Measurements from ENCODE around the gene CLDN5. TPM values are rescaled to one million over a fixed set of nuclear protein-coding genes. Genes with fewer than 3 reads are reported as not detected.

CLDN5 gene
- total and polyA plus RNA-seq, 2 of the 4 experiments (the other 2 are of a cell fraction) = 0.18 to 0.21 TPM

- Histone ChIP-seq H3K27ac (ENCODE audit: insufficient read depth, low read length) (no peak overlapping the region), H3K79me1 (ENCODE audit: low read depth in 1 of 2, low read length in 2 of 2) (no peaks in the 10 kb centered on the region), H3K56ac (ENCODE audit: extremely low read depth, insufficient read depth, low read length) (no peak overlapping the region), H3K4me3 (ENCODE audit: insufficient read depth, low read depth, low read length) (no peak overlapping the region), H4K5ac (ENCODE audit: low read depth, low read length) (no peak overlapping the region), H3K18ac (ENCODE audit: low read depth, low read length) (no peak overlapping the region), H3K36me3 (ENCODE audit: control insufficient read depth, insufficient read depth, low read length) (no peaks in the 10 kb centered on the region), H2BK15ac (ENCODE audit: low read depth, low read length) (no peak overlapping the region), H2BK5ac (ENCODE audit: low read depth, low read length, poor library complexity, severe bottlenecking) (no peak overlapping the region), H3K9me1 (ENCODE audit: insufficient read depth, low read length) (no peaks in the 10 kb centered on the region), H3K4ac (ENCODE audit: low read depth, low read length) (no peak overlapping the region), H3K4me2 (ENCODE audit: low read depth, low read length) (no peak overlapping the region), H3K9ac (ENCODE audit: low read depth, low read length) (no peak overlapping the region), H3K4me1 (ENCODE audit: control insufficient read depth, insufficient read depth, low read length) (no peaks in the 10 kb centered on the region), H2AFZ (replicated peaks; ENCODE audit: low read length, poor library complexity) (no peak overlapping the region), H3K23ac (ENCODE audit: low read depth, low read length) (no peak overlapping the region), H4K91ac (ENCODE audit: insufficient read depth, low read depth, low read length) (no peak overlapping the region), H2BK20ac (ENCODE audit: low read depth, low read length) (no peak overlapping the region), H2BK120ac (ENCODE audit: low read depth, low read length) (no peak overlapping the region), H2AK9ac (replicated peaks; ENCODE audit: low read depth, low read length, poor library complexity) (no peak overlapping the region), H4K8ac (ENCODE audit: low read depth in 2 of 2, low read length in 2 of 2) (no peak overlapping the region), H3K14ac (replicated peaks; ENCODE audit: low read depth, low read length) (no peak overlapping the region), H3K9me3 (ENCODE audit: control insufficient read depth, insufficient read depth, low read length) (peaks cover 2% of the 10 kb centered on the region; the same call in 1 of the 2 replicates), H2AK5ac (ENCODE audit: low read depth, low read length) (no peak overlapping the region), H3K27me3 (ENCODE audit: control insufficient read depth, insufficient read depth, low read length) (peaks cover 6% of the 10 kb centered on the region; the same call in 1 of the 2 replicates), H4K20me1 (ENCODE audit: insufficient read depth, low read length) (no peaks in the 10 kb centered on the region)
- CTCF ChIA-PET = no interaction called here
- no peak for TF ChIP-seq CEBPB (IDR thresholded peaks at IDR 0.05; ENCODE audit: low read depth, low read length)
- TF ChIP-seq CTCF (conservative IDR thresholded peaks at IDR 0.05; ENCODE audit: low read depth, low read length) = no peak
- TF ChIP-seq RCOR1 (IDR thresholded peaks at IDR 0.05; ENCODE audit: insufficient replicate concordance, low read length) = no peak
- TF ChIP-seq RAD21 (IDR thresholded peaks at IDR 0.05; ENCODE audit: low read length) = no peak
- no peak for TF ChIP-seq CHD1 (IDR thresholded peaks at IDR 0.05; ENCODE audit: low read depth, low read length)
- no peak for TF ChIP-seq POLR2A (IDR thresholded peaks at IDR 0.05; ENCODE audit: low read depth, low read length)
- TF ChIP-seq MAFK (IDR thresholded peaks at IDR 0.05; ENCODE audit: low read depth, low read length) = no peak
- TF ChIP-seq SMC3 (IDR thresholded peaks at IDR 0.05; ENCODE audit: low read depth, low read length) = no peak
- TF ChIP-seq NFE2L2 (IDR thresholded peaks at IDR 0.05; ENCODE audit: low read depth, low read length) = no peak
- no peak for TF ChIP-seq FOS (IDR thresholded peaks at IDR 0.05; ENCODE audit: low read depth, low read length)
- TF ChIP-seq MAZ (IDR thresholded peaks at IDR 0.05; ENCODE audit: borderline replicate concordance, low read depth, low read length) = no peak
- TF ChIP-seq USF2 (IDR thresholded peaks at IDR 0.05; ENCODE audit: low read depth, low read length) = no peak
- no peak for TF ChIP-seq RFX5 (IDR thresholded peaks at IDR 0.05; ENCODE audit: low read depth, low read length)
- TF ChIP-seq MXI1 (IDR thresholded peaks at IDR 0.05; ENCODE audit: borderline replicate concordance, low read depth, low read length) = no peak
- TF ChIP-seq ELK1 (IDR thresholded peaks at IDR 0.05; ENCODE audit: borderline replicate concordance, low read depth, low read length) = no peak
- no peak for TF ChIP-seq BHLHE40 (IDR thresholded peaks at IDR 0.05; ENCODE audit: low read depth, low read length)
- DNase-seq (no peak), ATAC-seq (ENCODE audit: low read depth) (no peak)
- POLR2A ChIA-PET (ENCODE audit: unreplicated experiment) = no interaction called here
- intact Hi-C loops (cut with micrococcal nuclease) (no loop called here), in situ Hi-C loops (cut with MboI; ENCODE audit: low sequenced_read_pairs) (no loop called here), dilution Hi-C loops (cut with HindIII; ENCODE audit: low sequenced_read_pairs, unreplicated experiment) (no loop called here)
- WGBS, 2 experiments (ENCODE audit: extremely low coverage in 2 of 2, insufficient read length in 1 of 2) = no CpG with 5 or more reads among the region's 2 CpGs
- BruUV-seq (replicated peaks) = no TSS peak
Measured at GRCh38 chr22:19548964-19549363, 24.8 kb upstream of the CLDN5 start.
